HFFc6 (cell line): ENCODE measurements around the gene TJP2. TPM values are rescaled to one million over a fixed set of nuclear protein-coding genes. Genes with fewer than 3 reads are reported as not detected.
A peak's percentile ranks its signal among the peaks of the same experiment; 100 is the strongest.

Experiments used
- DNase-seq: peaks from one replicate; pipeline ENCODE4 v3.0.0-alpha.2; 2018
- H3K27ac Mint-ChIP-seq: 2 replicates; pipeline ENCODE4 v1.8.0; 2020; ENCODE audit warnings: mild to moderate bottlenecking, mixed read lengths
- H3K27me3 Mint-ChIP-seq: 2 replicates; pipeline ENCODE4 v1.8.0; 2021; ENCODE audit warnings: mild to moderate bottlenecking, moderate library complexity, mixed read lengths; ENCODE audit not compliant: insufficient read depth
- H3K36me3 Mint-ChIP-seq: 2 replicates; pipeline ENCODE4 v1.8.0; 2021; ENCODE audit warnings: low read depth, mixed read lengths
- H3K4me1 Mint-ChIP-seq: 2 replicates; pipeline ENCODE4 v1.8.0; 2020; ENCODE audit warnings: low read depth, mixed read lengths
- H3K4me3 Mint-ChIP-seq: 2 replicates; pipeline ENCODE4 v1.8.0; 2020; ENCODE audit warnings: mild to moderate bottlenecking, moderate library complexity, mixed read lengths
- H3K9me3 Mint-ChIP-seq: 2 replicates; pipeline ENCODE4 v1.8.0; 2020; ENCODE audit warnings: mild to moderate bottlenecking, mixed read lengths
- CTCF ChIP-seq: fragments of 200-600 bp; sonication (generic); IDR thresholded peaks from 2 replicates; pipeline ENCODE4 v1.5.0; 2021; ENCODE audit warnings: antibody characterized with exemption, mild to moderate bottlenecking
- total RNA-seq, 6 experiments: library from RNA; stranded (reverse); fragmentation: NEBNext Ultra II Directional; extraction: Animal tissue kit (Norgen Biotek cat#: 25700); gene quantifications; 2 replicates in 1 of 6; 3 replicates in 5 of 6; pipeline ENCODE4 v1.2.3, GENCODE V29; 2021

The TJP2 gene
- total RNA-seq, 6 experiments from 2014 or later = 25.3 to 50.4 (median 45.4) TPM

GRCh38 chr9:69197687-69198086 is 23.6 kb downstream of the TJP2 start:
- Mint-ChIP-seq H3K36me3 (peaks cover 8% of the 10 kb centered on the region), H3K27me3 (peaks cover 1% of the 10 kb centered on the region), H3K27ac (no peak overlapping the region), H3K4me1 (peaks cover 23% of the 10 kb centered on the region), H3K9me3 (no peaks in the 10 kb centered on the region), H3K4me3 (no peak overlapping the region)
- TF ChIP-seq CTCF = no peak
- DNase-seq = no peak

- TF ChIP-seq CTCF = no peak
- no peak overlapping the region for H3K27ac Mint-ChIP-seq
- no peak for DNase-seq
- H3K4me1 Mint-ChIP-seq = peaks cover 19% of the 10 kb centered on the region
- H3K36me3 Mint-ChIP-seq = peaks cover 8% of the 10 kb centered on the region
- no peaks in the 10 kb centered on the region for H3K9me3 Mint-ChIP-seq
- H3K27me3 Mint-ChIP-seq = peaks cover 1% of the 10 kb centered on the region
- no peak overlapping the region for H3K4me3 Mint-ChIP-seq
Observed at GRCh38 chr9:69198521-69199220, 24.6 kb downstream of the TJP2 start.

GRCh38 chr9:69199769-69200470 is 25.8 kb downstream of the TJP2 start:
- Mint-ChIP-seq H3K27me3 (peaks cover 1% of the 10 kb centered on the region), H3K36me3 (peaks cover 8% of the 10 kb centered on the region), H3K9me3 (no peaks in the 10 kb centered on the region), H3K27ac (no peak overlapping the region), H3K4me3 (no peak overlapping the region), H3K4me1 (peaks cover 31% of the 10 kb centered on the region)
- no peak for DNase-seq
- TF ChIP-seq CTCF = no peak

GRCh38 chr9:69202556-69202955 is 28.5 kb downstream of the TJP2 start:
- Mint-ChIP-seq H3K4me3 (no peak overlapping the region), H3K4me1 (peaks cover 35% of the 10 kb centered on the region), H3K9me3 (no peaks in the 10 kb centered on the region), H3K27ac (no peak overlapping the region), H3K36me3 (peaks cover 8% of the 10 kb centered on the region), H3K27me3 (peaks cover 1% of the 10 kb centered on the region)
- no peak for TF ChIP-seq CTCF
- DNase-seq = no peak

GRCh38 chr9:69204326-69204725 is 30.2 kb downstream of the TJP2 start:
- peaks cover 8% of the 10 kb centered on the region for H3K36me3 Mint-ChIP-seq
- H3K27me3 Mint-ChIP-seq = peaks cover 1% of the 10 kb centered on the region
- no peaks in the 10 kb centered on the region for H3K9me3 Mint-ChIP-seq
- H3K4me1 Mint-ChIP-seq = peaks cover 32% of the 10 kb centered on the region
- H3K4me3 Mint-ChIP-seq = peak overlapping the region; percentile 27; the same call in 1 of the 2 replicates
- no peak for TF ChIP-seq CTCF
- no peak for DNase-seq
- H3K27ac Mint-ChIP-seq = peak overlapping the region; percentile 38; the same call in 1 of the 2 replicates
